NCI-H1048 (cell line): Measurements from ENCODE around the gene ANKIB1.

Experiments used
- DNase-seq: peaks from one replicate; lab custom pipeline; 2025; lab: John Stamatoyannopoulos, UW

The ANKIB1 gene

DNA sequence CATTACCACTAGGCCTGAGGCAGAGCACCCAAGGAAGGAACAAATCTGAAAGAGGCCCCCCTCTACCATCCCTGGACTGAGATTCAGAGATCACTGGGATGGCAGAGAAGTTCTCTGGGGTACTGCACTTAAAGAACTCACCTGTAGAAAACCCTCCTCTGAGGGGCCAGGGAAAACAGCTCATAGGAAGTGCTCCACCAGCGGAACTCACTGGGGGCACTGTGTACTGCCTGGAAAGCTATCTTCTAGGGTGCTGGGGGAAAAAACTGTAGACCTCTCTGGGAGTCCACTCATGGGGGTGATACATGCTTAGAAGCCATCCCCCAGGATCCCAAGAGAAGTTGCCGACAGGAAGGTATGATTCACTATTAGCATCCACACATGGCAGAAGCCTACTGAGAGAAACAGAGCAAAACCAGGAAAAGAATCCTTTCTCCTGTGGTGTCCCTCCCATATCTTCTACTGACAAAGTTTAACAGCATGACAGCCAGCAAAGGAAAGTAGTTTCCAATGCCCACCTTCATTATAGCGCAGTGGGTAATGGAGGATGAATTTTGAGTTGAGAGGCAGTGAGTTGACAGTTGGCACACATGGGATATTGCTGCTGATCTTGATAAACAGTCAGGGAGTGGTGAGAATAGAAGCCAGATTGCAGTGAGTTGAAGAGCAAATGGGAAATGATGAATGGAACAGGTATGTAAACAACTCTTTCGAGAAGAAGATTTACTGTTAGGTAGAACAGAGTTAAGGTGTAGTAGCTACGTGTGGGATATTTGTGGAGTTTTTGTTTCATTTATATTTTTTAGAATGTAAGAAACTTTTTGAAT lies 20.9 kb downstream of the ANKIB1 start:
- DNase-seq, result no peak

DNA sequence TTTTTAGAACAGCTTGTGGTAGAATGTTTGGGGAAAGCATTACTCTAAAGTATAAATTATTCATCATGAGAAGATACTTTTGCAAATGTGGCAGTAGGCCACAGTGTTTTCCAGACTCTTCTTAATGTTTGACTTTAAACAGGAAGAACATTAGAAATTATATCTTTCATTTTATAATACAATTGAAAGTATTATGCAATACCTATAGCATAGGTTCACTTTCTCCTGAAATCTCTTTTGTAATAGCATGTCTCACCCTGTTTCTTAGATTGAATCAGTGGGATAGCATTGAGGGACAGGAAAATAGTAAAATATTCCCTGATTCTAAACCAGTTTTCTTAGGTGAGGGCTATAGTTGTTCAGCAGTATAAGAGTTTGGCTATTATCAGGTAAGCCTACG lies 23.1 kb downstream of the ANKIB1 start:
- no peak for DNase-seq

DNA sequence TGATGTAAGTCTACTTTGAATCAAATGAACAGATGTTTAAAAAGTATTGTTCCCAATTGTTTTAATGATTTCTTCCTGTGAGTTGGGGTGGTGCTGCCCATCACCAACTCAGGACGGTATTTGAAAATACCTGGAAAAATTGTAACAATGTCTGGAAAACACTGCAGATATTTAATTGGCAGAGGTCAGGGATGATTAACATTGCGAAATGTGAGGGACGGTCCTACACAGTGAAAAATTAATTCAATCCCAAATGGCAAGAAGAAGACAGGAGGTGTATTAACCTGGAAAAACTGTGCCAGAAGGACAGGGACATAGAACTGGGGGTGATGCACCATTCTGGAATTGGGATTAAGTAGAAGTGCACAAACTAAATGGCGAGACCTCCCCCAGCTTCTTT lies 29.6 kb downstream of the ANKIB1 start:
- no peak for DNase-seq

DNA sequence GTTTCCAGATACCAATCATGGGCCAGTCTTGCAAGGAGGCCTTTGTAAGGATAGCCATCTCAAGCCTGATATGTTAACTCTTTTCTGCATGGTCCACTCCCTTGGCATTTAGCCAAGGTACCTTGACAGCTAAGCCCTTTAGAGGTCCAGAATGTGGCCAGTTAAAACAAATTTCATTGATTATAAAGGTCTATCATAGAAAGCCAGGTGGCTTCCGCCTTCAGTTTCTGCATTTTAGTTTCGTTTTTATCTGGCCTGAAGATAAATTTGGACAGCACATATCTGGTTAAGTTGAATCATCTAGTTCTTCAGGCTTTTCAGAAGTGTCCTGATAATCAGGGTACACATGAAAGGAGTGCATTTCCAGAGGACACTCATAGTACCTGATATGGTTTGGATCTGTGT lies 30.7 kb downstream of the ANKIB1 start:
- DNase-seq, result no peak

DNA sequence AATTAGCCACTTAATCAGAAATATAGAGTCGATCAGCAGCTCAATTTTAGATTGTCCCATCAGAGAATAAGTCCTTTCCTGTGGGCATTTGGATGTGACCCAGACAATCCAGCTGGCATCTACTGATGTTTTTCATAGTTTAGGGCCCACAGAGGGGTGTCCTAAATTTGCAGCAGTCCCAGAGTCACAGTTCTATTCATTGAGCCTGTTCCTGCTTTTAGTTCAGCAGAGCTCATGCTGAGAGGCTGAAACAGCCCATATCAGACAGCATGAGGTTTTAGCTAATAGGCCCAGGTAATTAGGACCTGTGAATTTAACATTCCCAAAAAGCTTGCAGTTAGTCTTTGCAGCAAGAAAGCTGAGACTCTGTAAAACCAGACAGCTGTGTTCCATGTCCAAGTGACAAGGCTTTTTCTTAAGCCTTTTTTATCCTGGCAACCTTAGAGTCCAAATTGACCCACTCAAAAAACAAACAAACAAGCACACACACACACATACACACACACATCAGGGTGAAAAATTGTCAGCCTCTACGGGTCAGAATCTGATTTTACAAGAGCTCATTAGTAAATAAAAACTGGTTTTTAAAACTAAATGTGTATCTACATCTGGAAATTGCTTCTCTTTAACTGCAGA lies 33.7 kb downstream of the ANKIB1 start:
- no peak for DNase-seq

DNA sequence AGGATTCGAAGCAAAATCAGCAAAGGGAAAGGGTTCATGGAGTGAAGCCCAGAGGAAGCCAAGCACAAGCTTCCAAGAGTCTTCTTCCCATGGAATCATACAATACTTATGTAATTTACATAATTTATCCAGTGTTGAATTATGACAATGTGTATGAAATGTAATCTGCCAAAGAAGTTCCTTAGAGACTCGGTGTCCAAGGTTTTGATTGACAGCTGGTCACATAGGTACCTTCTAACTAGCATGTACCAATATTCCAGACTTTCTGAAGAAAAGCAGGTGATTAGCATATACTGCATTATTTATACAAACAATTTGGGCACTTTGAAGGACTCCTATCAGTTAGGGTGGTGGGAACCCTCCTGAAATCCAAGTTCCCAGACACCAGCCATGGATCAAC lies 35.3 kb downstream of the ANKIB1 start:
- DNase-seq, result no peak

DNA sequence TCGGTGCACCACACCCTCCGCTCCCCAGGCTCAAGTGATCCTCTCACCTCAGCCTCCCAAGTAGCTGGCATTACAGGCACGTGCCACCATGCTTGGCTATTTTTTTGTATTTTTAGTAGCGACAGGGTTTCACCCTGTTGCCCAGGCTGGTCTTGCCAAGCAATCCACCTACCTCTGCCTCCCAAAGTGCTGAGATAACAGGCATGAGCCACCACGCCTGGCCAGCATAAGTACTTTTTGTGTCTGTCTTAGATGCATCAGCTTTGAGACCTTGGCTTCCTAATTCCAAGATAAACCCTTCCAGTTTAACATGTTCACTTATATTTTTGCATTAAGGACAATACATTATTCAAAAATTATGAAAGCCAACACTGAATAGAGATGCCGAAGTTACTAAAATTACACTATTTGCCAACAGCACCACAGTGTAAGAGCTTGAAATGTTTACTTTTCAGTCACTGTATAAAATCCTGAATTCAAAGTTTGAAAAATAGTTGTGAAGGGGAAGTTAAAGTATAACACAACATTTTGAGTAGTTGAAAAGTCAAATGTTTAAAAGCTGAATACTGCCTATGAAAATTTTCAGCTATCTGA lies 36.5 kb downstream of the ANKIB1 start:
- no peak for DNase-seq

DNA sequence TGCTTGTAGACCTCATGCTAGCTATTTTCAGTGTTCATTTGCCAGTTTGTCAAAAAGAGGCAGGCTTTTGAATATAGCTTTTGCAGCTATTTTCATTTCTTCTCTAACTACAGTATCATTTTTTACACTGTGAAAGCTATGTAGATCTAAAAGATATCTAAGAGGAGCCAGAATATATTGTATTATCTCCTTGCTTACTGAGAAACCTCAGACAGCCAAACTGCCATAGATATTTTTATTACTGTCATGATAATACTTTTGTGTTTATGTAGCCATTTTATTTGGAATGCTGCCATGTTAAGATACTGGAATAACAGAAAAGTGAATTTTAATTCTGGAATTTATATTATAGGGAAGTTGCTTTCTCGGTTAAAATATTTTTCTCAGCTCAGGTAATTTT lies 37.2 kb downstream of the ANKIB1 start:
- no peak for DNase-seq

DNA sequence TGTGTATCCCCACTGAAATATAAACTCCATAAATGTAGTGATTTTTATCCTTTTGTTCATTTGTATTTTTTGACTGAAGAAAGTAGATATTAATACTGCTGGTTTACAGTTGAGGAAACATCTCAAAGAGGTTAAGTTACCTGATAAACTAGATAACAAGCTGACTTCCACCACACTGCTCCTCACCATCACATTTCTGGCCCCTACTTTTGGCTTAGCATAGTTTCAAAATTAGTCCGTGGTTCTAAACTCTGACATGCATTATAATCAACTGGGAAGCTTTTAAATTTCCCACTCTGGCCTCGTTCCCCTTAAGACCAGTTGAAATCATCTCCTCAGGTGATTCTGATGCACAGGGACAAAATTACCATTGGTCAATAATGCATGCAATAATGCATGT lies 43.5 kb downstream of the ANKIB1 start:
- no peak for DNase-seq

DNA sequence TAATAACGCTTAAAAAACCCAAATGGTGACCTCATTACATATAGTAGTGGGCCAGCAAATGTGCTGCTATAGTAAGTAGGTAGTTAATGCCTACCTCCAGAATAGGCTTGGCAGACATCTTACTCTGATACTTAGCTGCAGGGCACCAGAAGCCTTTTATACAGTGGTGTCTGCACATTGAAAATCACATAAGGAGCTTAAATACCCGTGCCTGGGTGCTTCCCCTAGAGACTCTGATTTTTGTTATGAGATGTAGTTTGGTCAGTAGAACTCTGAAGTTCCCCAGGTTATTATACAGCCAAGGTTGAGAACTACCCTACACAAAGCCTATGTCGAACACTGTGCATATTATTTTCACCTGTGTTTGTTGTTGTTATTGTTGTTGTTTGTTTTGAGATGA lies 47.2 kb downstream of the ANKIB1 start:
- DNase-seq, result no peak

DNA sequence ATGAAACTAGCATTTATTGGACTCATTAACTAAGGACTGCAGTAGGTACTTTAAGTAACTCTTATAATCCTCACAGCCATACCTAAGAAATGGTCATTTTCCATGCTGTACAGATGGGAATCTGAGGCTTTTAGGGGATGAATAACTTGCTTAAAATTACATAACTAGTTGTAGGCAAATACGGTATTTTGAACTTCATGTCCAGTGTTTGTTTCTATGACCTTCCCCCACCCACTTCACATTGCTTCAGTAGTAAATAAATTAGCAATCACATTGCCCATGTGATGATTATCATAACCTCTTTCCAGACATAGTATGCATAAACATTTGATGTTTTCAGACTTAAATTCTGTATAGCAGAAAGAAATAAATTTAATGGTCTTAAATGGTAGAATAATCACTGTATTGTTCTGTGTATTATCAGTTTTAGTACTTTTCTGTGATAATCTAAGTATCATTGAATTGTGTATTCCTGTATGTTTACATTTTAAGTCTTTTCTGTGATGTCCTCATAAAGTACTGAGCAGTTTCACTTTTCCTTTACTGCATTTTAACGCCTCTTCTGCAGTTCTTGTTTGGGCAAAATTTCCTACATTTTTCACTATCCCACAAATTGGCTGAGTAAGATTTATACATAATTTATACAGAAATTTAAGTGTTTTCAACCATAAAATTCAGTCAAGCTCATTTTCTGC lies 48.3 kb downstream of the ANKIB1 start:
- DNase-seq, result no peak

DNA sequence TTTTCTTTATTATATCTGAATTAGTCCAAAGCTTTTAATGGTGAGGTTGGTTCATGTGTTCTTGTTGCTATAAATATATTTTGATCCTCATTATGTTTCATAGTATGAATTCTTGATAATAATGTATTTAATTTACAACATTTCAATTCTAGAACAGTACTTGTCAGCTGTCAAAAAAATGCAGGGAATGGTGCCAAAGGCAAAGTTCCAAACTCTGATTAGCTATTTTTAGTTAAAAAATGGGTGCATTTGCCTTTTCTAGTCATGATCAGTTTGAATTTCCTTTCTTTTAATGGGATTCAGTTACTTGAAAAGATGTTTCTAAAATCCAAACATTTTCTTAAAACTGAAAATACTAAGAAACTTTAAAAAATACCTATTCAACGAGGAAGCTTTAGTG lies 49.6 kb downstream of the ANKIB1 start:
- no peak for DNase-seq

DNA sequence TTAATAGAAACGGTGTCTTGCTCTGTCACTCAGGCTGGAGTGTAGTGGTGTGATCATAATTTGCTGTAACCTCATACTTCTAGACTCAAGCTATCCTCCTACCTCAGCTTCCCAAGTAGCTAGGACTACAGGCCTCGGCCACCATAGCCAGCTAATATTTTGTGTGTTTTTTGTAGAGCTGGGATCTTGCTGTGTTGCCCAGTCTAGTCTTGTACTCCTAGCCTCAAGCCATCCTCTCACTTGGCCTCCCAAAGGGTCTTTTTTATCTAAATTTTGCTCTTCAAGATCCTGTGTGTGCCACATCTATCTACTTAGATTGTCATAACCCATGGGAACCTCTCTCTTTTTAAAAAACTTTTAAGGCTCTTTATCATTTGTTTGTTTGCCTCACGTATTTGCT lies 50.5 kb downstream of the ANKIB1 start:
- no peak for DNase-seq

DNA sequence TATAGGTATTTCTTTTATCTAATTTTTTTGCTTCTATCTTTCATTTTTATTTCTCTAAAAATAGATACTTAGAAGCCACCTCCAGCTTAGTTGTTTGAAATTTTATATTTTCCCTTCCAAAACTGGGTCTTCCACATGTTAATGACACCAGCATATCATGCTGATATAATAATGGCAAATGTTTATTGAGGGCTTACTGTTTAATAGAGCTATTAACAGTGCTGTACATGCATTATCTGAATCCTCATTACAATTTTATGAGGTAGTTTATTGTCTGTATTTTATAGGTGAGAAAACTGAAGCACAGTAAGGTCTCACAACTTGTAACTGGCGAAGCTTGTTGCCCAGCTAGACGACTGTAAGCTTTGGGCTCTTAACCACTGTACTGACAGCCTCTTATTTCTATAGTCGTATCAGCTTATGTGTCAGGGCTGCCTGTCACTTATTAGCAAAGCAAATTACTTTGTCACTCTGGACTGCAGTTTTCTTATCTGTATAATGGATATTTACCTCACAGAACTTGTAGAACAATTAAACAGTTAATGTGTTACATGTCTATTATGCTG lies 51.2 kb downstream of the ANKIB1 start:
- no peak for DNase-seq

DNA sequence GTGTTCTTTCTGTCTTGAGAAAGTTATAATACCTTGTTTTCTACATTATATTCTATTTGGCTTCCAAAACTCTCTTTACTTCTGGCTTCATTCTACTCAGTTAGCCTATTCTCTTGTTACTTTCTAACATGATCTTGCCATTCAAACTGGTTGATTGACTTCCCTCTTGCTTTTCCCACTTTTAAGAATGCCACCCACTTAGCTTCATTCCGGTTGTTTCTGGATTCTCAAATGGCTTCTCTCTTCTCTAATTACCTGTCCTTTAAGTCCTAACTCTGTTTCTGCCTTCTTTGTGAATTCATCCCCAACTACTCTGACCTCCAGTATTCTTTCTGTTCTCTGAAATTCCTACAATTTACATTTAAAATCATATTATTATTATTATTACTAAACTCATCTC lies 52.0 kb downstream of the ANKIB1 start:
- no peak for DNase-seq

DNA sequence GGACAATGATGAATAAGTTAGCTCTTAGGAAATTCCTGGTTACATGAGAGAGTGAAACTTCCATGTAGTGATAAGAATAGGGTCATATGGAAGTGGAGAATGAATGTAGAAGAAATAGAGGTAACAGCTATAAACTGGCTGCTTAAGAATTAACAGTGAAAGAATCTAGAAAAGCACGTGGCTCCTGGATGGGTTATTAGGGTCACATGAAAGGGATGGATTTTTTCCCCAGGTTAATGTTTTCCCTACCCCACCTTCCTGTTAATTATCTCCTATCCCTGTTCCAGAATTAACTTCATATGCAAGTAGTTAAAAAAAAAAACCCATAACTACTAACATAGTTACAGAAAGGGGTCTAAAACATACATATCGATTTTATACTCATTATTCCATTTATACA lies 58.0 kb downstream of the ANKIB1 start:
- no peak for DNase-seq

DNA sequence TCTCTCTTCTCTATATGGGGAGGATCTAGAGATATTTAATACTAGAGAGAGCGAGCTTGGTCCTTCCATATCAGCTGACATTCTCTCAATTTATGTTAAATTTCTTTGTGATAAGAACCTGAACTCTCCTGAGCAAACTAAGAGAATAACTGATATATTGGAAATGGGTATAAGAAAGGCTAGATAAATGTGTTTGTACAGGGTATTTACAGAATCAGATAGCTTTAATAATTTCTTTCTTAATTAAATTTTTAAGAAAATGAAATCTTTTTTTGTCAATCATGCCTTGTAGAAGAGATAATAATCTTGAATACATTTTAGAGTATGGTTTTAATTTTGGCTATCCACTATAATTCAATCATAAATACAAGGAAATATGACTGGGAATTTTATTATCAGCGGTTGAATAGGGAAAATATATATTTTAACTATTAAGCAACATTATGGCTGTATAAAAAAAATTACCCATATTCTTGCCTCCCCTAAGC lies 58.7 kb downstream of the ANKIB1 start:
- DNase-seq, result no peak

DNA sequence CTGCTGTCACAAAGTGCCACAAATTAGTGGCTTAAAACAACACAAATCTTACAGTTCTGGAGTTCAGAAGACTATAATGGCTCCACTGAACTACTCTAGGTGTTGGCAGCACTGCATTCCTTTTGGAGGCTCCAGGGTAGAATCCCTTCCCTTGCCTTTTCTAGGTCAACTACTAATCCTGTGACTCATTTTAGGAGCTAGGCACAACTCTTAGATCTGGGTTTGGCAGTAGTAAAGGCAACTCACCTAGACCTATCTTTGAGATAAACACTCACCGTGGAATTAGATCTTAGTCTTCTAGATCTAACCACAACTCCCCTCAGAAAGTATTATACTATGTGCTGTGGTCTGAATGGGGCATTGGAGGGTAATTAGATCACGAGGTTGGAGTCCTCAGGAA lies 60.4 kb downstream of the ANKIB1 start:
- no peak for DNase-seq

DNA sequence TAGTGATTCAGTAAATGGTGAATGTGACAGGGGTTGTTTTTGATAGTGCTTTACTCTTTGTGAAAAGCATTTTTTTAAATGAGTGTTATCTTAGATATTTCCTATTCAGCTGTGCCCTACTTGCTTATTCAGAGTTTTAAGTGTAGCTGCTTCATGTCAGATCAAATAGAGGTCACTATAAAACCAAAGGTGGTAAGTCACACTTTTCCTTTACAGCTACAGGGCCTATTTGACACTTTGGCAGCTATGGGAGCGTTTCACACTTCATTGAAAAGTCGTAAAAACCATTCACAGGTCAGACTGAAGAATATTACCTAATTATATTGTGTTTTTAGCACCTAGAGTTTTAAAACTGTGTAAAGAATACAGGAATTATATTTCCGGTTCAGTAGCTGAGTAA lies 67.3 kb downstream of the ANKIB1 start:
- no peak for DNase-seq

DNA sequence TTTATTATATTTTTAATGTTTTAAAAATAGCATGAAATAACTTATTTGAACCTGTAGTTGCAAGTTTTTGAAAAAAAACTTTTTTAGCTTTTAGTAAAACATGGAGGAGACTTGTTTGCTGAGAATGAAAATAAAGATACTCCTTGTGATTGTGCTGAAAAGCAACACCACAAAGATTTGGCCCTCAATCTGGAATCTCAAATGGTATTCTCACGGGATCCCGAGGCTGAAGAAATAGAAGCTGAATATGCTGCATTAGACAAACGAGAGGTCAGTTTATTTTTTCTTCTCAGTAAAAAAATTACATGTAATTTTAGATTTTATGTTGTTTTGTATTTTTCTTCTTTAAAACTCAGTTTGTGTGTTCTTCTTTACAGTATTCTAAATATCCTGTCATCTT lies 73.5 kb downstream of the ANKIB1 start:
- DNase-seq, result no peak

DNA sequence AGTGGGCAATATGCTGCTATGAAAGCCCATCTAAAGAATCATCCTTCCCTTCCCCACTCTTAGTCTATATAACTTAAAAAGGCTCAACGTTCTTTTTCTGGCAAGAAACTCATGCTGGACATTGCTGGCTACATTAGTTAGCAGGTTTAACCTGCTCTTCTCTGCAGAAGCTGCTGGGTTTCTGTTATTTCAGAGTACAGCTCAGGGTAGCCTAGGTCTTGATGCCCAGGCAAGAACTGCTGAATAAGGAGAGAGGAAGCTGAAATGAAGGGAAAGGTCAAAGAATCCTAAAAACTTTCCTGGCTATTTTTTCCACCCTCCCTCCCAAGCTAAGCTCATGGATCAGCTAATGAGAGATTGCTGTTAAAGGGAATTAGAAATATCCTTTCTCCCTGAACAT lies 79.4 kb downstream of the ANKIB1 start:
- DNase-seq, result no peak

DNA sequence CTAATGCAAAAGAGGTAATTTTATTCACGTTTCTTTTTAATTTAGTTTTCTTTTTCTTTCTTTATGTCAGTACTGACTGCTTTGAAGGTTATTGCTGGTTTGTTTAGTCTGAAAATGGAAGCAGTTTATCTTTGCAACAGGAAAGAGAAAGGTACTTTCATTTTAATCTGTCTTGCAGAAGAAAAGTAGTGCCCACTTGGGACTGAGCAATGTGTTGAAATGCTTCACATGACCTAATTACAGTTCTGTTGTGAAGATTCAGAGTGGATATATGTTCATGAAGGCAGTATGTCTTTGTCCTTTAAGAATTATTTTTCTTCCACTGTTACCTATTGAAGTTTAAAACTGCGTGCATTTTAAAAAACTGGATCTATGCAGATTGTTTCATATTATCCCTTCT lies 80.1 kb downstream of the ANKIB1 start:
- no peak for DNase-seq
